Tibial nerve (tissue), 4 donors: ENCODE results near the gene CTNND2. TPM values are rescaled to one million over a fixed set of nuclear protein-coding genes. Genes with fewer than 3 reads are reported as not detected.

Experiments used
- DNase-seq, 2 donors: peaks; one replicate each; pipeline ENCODE4 v3.0.0-alpha.2; 2019; ENCODE audit warnings: low spot score in 2 of 2
- H3K27ac ChIP-seq, 4 donors: fragments of 200-600 bp; sonication (generic) in 3 of 4; one replicate each; pipeline ENCODE4 v1.5.1; 2017 to 2019; ENCODE audit warnings: mild to moderate bottlenecking in 1 of 4
- H3K27me3 ChIP-seq, 2 donors: fragments of 200-600 bp; sonication (generic) in 1 of 2; one replicate each; pipeline versions ENCODE4 v1.5.1 to v1.6.0; 2017 to 2019
- H3K36me3 ChIP-seq, 3 donors: fragments of 200-600 bp; sonication (generic); one replicate each; pipeline ENCODE4 v1.5.1; 2018 to 2019
- H3K4me1 ChIP-seq, 4 donors: fragments of 200-600 bp; sonication (generic) in 3 of 4; one replicate each; pipeline ENCODE4 v1.5.1; 2017 to 2019
- H3K4me3 ChIP-seq, 4 donors: fragments of 200-600 bp; sonication (generic) in 3 of 4; one replicate each; pipeline ENCODE4 v1.5.1; 2017 to 2019; ENCODE audit warnings: mild to moderate bottlenecking in 1 of 4, moderate library complexity in 1 of 4
- H3K9me3 ChIP-seq, 4 donors: fragments of 200-600 bp; sonication (generic) in 3 of 4; one replicate each; pipeline ENCODE4 v1.5.1; 2017 to 2019
- CTCF ChIP-seq, 5 experiments: fragments of 200-600 bp in 3 of 5; fragments of 450-650 bp in 2 of 5; sonication (generic) in 3 of 5; IDR thresholded peaks; one replicate each; pipeline ENCODE4 v1.5.1; 2016 to 2019; ENCODE audit warnings: antibody characterized with exemption in 5 of 5, mild to moderate bottlenecking in 3 of 5, moderate library complexity in 2 of 5
- EP300 ChIP-seq, 2 donors: sonication (generic); formaldehyde crosslinking; IDR thresholded peaks; one replicate each; pipeline ENCODE4 v1.6.1; 2017; ENCODE audit warnings: antibody characterized with exemption in 2 of 2, mild to moderate bottlenecking in 1 of 2
- POLR2A ChIP-seq, 2 donors: fragments of 450-650 bp; IDR thresholded peaks; one replicate each; pipeline ENCODE4 v1.6.1; 2017; ENCODE audit warnings: antibody characterized with exemption in 2 of 2, mild to moderate bottlenecking in 2 of 2, moderate library complexity in 2 of 2
- WGBS, 2 donors: methylation state at CpG; one replicate each; pipeline ENCODE4 v1.1.5; 2018; 5-methylcytosine and 5-hydroxymethylcytosine counted together
- total RNA-seq, 4 donors: library from RNA; depleted of rRNA; stranded (reverse); fragments of >200 nt; gene quantifications; one replicate each; pipeline ENCODE4 v1.1.0, GENCODE V29; 2016

The CTNND2 gene
- total RNA-seq, 4 donors from 2014 or later = 1.5 to 5.7 (median 2.5) TPM; not detected in 1

GRCh38 chr5:11045411-11045810 is 858.8 kb downstream of the CTNND2 start:
- Histone ChIP-seq H3K9me3 (no peaks in the 10 kb centered on the region), H3K4me3 (no peak overlapping the region), H3K4me1 (peaks cover 0 to 13% (median 0%) of the 10 kb centered on the region in 4 donors), H3K36me3 (no peaks in the 10 kb centered on the region), H3K27ac (no peak overlapping the region), H3K27me3 (no peaks in the 10 kb centered on the region)
- TF ChIP-seq EP300 (IDR thresholded peaks at IDR 0.05) = no peak
- TF ChIP-seq POLR2A (IDR thresholded peaks at IDR 0.05) = no peak
- TF ChIP-seq CTCF (IDR thresholded peaks at IDR 0.05) = no peak
- no peak for DNase-seq
- WGBS, 2 donors = 89 to 94% methylated on average over 3 of the region's 3 CpGs

- TF ChIP-seq POLR2A (IDR thresholded peaks at IDR 0.05) (no peak), CTCF (IDR thresholded peaks at IDR 0.05) (no peak), EP300 (IDR thresholded peaks at IDR 0.05) (no peak)
- no peak for DNase-seq
- peaks cover 0 to 11% (median 0%) of the 10 kb centered on the region in 4 donors for H3K4me1 ChIP-seq
- no peaks in the 10 kb centered on the region for H3K9me3 ChIP-seq
- no peaks in the 10 kb centered on the region for H3K36me3 ChIP-seq
- H3K27me3 ChIP-seq = no peaks in the 10 kb centered on the region
- H3K4me3 ChIP-seq = no peak overlapping the region
- H3K27ac ChIP-seq = no peak overlapping the region
Observed at GRCh38 chr5:11044581-11044980, 859.7 kb downstream of the CTNND2 start.

GRCh38 chr5:11043881-11044280 is 860.4 kb downstream of the CTNND2 start:
- Histone ChIP-seq H3K36me3 (no peaks in the 10 kb centered on the region), H3K4me1 (peaks cover 0 to 6% (median 0%) of the 10 kb centered on the region in 4 donors), H3K4me3 (no peak overlapping the region), H3K27ac (no peak overlapping the region), H3K9me3 (no peaks in the 10 kb centered on the region), H3K27me3 (no peaks in the 10 kb centered on the region)
- WGBS, 2 donors = 81 to 85% methylated on average over 4 to 5 of the region's 5 CpGs
- DNase-seq = no peak
- no peak for TF ChIP-seq EP300 (IDR thresholded peaks at IDR 0.05)
- TF ChIP-seq POLR2A (IDR thresholded peaks at IDR 0.05) = no peak
- TF ChIP-seq CTCF (IDR thresholded peaks at IDR 0.05) = no peak

- Histone ChIP-seq H3K4me1 (no peaks in the 10 kb centered on the region), H3K36me3 (no peaks in the 10 kb centered on the region), H3K9me3 (no peaks in the 10 kb centered on the region), H3K4me3 (no peak overlapping the region), H3K27ac (no peak overlapping the region), H3K27me3 (no peaks in the 10 kb centered on the region)
- DNase-seq = no peak
- WGBS, 2 donors = 70 to 79% methylated on average over 1 of the region's 1 CpG
- TF ChIP-seq POLR2A (IDR thresholded peaks at IDR 0.05) (no peak), EP300 (IDR thresholded peaks at IDR 0.05) (no peak), CTCF (IDR thresholded peaks at IDR 0.05) (no peak)
Observed at GRCh38 chr5:11040345-11040744, 863.9 kb downstream of the CTNND2 start.

GRCh38 chr5:11038772-11039171 is 865.5 kb downstream of the CTNND2 start:
- H3K27ac ChIP-seq = no peak overlapping the region
- no peaks in the 10 kb centered on the region for H3K27me3 ChIP-seq
- no peaks in the 10 kb centered on the region for H3K9me3 ChIP-seq
- DNase-seq = no peak
- no peak for TF ChIP-seq POLR2A (IDR thresholded peaks at IDR 0.05)
- no peak for TF ChIP-seq CTCF (IDR thresholded peaks at IDR 0.05)
- no peak for TF ChIP-seq EP300 (IDR thresholded peaks at IDR 0.05)
- WGBS, 2 donors = 64 to 79% methylated on average over 3 of the region's 3 CpGs
- H3K36me3 ChIP-seq = no peaks in the 10 kb centered on the region
- H3K4me3 ChIP-seq = no peak overlapping the region
- no peaks in the 10 kb centered on the region for H3K4me1 ChIP-seq
